Ecto neural progenitor cell (in vitro differentiated cells): ENCODE measurements around the gene SYK.
"Not testable (repeated sequence)": the region's sequence is repeated elsewhere in the genome, so short reads cannot be mapped to it uniquely, and the experiment has no call there.

Experiments used
- DNase-seq: peaks from one replicate; pipeline ENCODE4 v3.0.0-alpha.2; 2018; ENCODE audit warnings: low spot score

Gene SYK

DNA sequence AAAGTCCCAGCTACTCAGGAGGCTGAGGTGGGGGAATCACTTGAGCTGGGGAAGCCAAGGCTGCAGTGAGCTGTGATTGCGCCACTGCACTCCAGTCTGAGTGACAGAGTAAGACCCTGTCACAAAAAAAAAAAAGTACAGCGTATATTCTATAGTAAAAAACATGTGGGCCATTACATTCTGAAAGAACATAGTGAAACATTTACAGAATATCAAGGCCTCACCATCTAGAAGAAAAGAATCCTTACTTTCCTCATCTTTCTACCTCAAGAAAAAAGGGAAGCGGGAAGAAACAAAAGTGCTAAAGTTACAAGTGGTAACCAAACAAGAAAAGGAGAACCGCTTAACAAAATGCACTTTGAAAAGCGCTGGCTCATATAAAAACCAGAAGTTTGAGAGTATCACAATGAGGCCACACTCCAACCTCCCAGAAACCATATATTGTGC lies 5.7 kb upstream of the SYK start:
- no peak for DNase-seq

DNA sequence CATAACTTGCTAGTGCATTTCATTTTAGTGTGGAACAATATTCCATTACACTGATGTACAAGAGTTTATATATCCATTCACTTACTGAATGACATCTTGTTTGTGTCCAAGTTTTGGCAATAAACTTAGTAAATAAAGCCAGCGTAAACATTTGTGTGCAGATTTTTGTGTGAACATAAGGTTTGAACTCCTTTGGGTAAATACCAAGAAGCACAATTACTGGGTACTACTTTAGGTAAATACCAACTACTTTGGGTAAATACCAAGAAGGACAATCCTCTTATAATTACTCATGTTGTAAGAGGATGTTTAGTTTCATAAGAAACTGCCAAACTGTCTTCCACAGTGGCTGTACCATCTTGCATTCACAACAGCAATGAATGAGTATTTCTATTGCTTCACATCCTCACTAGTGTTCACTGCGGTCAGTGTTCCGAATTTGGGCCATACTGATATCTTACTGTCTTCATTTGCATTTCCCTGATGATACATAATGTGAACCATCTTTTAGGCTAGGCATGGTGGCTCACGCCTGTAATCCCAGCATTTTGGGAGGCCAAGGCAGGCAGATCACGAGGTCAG lies 2.3 kb upstream of the SYK start:
- DNase-seq = no peak

DNA sequence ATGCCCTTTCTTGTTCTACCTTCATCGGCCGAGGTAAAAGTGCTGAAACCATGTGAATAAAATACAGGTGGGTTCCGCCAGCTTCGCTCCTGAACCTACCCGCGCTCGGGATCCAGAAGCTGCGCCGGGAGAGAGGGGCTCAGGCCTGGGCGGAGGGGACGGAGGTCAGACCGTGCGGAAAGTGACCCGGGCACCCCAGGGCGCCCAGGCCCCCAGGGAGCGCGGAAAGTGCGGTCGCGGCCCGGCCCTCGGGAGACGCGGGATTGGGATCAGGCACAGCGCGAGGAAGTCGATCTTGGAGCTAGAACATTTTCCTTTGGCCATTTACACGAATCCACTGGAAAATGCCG lies 329 bp downstream of the SYK start:
- DNase-seq = no peak

DNA sequence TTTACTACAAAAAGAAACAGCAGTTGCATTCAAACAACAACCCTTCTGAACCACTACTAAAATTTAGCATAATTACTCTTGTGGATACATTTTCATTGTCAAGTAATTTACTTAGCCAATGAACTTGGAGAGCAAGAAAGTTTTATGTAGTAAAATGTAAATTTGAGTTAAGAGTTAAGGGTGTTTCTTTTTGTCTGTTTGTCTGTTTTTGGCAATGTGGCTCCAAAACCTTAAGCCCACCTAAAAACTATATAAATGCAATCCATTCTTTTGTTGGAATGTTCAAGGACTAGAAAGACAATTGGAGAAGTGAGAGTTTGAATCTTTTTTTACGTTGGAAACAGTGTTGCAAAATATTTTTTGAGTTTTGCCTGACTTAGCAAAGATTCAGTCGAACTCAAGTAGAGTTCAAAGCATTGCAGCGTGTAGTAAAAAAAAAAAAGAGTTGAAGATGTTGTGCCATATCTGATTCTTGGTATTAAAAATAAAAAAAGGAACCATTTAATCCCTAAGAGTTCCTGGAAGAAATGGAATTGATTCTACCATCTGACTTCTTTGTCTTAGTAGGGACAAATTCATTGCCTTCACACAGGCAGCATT lies 867 bp downstream of the SYK start:
- DNase-seq = no peak

DNA sequence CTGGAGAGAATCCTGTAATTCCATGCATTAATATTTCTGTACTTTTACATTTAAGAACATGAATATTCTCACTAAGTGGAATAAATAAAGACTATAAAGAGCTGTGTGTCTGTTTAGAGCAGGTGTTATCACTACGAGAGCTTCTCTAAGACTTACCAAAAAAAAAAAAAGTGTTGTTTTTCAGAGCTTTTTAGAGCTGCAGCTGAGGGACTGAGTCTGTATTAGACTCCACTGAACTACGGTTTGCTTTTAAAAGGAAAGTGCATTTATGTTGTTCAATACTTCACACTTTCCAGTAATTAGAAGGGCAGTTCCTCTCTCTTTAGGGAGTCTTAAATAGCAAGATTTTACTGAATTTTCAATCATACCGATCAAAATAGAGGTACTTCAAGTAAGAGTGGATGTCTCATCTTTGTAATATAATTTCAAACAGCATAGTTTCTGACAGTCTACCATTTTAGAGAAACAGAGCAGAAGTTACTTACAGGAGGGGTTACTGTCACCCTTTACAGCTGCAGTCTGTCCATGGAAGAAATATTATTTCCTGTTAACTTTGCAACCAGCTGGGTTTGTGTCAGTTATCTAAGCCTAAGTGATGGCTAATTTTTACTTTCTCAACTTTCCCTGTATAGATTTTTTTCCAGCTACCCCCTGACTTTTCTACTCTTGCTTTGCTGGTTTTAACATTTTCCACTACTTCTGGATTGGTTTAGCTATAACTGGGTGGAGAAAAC lies 2.4 kb downstream of the SYK start:
- no peak for DNase-seq

DNA sequence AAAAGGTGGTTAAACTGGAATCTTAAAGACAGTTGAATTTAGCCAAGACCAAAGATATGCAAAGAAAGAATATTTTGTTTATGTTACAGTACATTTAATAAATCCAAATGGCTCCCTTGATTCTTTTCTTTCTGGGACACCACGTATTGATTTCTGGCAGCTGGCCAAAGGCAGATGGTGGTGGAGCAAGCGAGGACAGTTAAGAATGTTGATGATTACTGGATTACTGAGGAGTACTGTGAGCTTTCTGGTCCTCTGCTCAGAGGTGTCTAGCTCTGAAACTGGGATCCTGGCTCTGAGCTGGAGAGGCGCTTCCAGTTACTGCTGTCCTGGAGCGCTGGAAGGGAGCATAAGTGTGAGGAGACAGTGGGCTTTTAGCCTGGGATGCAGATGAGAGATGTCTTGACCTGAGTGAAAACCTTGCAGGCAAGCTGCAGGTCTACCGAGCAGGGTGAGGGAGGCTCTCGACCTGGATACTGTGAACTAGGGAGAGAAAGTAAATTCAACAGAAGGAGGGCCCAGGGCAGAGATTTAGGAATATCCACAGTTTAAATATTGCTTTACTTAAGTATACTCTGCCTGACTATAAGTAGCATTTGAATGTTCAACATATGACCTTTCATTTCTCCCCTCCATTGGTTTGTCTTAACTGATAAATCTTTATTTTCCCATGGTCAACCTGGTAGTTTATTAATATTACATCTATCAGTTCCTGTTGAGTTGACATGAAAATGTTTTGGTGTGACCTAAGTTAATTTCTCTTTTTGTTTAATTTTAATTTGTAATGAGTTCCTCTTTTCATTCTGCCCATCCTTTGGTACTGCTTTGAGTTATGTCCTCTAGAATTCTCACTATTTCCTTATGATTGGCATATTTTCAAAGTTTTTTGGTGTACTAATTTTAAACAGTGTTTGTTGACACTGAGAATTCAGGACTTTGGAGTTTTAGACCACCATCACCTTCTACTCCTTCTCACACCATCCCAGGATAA lies 3.7 kb downstream of the SYK start:
- no peak for DNase-seq

DNA sequence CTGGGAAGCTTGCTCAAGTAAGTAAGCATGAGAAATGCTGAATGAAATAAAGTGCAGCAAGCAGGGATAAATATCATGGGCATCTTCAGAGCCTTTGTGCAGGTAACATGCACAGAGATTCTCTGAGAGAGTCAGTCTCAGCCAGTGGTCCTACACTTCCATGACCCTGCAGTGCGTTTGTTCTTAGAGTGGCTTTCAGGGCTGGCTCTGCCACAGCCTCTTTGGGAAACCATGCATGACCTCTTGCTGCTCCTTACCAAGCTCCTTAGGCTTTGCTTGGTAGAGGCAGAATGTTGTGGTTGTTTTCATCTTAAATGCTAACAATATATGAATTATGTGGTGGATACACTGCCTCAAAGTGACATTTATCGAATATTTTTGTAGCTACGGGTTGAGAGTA lies 5.4 kb downstream of the SYK start:
- DNase-seq = no peak

DNA sequence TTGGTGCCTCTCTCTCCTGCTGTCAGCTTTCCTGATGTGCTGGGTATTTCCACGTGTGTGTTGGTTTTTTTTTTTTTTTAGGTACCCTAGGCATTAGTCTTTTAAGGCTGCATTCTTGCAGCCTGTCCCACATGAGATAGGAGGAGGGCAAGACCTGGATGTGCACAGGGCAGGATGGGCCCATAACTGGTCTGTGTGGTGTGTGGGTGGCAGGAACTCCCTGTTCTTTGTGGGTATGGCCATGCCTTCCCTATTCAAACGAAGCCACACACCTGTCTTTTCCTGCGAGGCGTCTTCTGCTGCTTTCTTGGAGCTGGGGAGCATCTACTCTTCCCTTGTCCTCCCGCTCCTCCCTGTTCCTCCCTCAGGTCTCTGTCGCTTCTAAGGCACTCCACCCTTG lies 6.8 kb downstream of the SYK start:
- no peak for DNase-seq

DNA sequence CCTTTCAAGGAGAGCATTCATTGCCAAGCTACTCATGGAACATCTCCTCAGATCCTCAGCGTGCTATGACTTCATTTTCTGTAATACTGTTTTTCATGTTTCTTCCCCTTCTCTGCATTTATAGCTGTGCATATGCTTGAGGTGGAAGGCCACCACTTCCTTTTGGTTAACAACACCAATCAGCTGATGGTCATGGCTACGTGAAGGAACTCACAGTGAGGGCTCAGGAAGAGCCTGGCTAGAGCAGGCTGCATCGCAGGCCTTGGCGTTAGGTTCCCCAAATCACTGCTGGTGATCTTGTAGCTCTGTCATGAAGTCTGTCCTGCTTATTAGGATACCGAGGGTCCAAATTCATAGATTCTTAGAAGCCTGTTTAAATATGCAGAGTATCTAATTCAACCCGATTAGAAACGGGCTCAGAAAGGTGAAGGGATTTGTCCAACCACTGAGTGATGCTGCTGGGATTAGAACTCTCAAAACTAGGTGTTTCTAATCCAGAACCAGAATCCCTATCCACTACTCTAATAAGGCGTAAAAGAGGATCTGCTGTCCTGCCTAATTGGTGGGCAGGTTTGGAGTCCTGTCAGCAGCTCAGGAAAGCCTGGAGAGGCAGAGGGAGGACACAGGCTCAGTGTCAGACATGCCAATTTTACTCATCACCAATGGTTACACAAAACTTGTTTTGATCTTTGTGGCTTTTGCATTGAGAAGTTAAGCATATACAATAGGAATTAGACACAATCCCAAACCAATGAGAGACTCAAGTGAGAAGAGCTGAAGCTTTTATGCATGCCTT lies 7.5 kb downstream of the SYK start:
- DNase-seq = no peak

DNA sequence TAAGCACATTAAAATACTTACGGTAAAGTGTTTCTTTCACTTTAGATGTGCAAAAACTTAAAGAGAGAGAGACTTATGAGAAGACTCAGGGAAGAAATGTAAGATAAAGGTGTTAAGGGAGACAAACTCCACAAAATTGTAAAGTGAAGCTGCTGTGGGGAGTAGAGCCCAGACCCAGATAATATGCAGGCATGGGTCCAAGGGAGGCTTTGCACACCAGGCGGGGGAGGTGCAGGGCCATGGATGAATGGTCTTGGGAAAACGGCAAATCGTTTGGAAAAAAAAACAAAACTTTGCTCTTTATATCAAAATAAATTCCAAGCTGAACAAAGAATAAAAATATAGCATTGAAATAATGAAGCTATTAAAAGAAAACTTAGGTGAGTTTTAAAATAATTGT lies 9.1 kb downstream of the SYK start:
- DNase-seq = no peak

DNA sequence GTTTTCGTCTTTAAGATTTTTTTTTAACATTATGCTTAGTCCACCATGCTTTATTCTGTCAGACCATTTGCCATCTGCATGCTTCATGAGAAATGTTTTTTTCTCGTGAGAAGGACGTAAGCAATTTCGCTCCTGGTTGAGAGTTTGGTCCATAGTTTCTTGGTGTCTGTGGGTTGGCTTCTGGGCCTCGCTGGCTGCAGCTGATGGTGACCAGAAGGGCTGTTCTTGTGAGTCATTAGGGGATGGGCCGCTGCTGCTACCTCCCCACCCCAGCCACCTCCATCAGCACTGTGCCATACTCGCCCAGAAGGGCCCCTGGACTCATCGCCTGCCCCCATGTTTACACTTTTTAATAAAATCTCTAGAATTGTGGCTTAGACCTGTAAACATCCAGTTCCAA lies 11.4 kb downstream of the SYK start:
- DNase-seq = no peak

DNA sequence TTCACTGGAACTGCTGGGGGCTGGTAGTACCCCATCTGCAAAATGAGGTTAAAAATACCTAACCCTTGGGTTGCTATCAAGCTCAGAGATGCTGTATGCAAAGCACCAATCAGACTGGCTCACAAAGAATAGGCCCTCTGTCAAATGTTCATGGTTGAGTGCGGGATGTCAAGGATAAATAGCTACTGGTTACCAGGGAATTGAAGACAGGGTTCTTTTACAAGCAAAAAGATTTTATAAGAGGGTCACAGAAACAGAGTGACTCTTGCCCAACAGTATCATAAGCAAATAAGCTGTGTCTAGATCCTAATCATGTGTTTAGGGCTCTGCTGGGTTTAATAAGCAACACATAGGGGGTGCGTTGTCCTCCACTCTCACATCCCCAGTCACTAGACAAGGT lies 11.9 kb downstream of the SYK start:
- no peak for DNase-seq

DNA sequence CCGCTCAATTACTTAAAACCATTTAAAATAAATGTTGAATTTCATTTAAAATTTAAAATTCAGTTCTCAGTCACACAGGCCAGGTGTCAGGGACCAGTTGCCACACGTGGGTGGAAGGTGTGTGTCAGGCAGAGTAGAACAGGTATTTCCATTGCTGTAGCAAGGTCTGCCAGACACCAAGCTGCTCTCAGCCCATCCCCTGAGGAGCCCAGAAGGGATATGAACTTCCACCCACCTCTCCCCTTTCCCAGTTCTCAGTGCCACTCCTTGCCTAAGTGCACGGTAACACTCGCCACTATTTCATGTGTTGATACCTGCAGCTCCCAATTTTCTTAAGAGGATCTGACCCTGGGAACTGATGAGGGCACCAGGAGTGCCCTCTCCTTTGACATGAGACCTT lies 12.7 kb downstream of the SYK start:
- no peak for DNase-seq

DNA sequence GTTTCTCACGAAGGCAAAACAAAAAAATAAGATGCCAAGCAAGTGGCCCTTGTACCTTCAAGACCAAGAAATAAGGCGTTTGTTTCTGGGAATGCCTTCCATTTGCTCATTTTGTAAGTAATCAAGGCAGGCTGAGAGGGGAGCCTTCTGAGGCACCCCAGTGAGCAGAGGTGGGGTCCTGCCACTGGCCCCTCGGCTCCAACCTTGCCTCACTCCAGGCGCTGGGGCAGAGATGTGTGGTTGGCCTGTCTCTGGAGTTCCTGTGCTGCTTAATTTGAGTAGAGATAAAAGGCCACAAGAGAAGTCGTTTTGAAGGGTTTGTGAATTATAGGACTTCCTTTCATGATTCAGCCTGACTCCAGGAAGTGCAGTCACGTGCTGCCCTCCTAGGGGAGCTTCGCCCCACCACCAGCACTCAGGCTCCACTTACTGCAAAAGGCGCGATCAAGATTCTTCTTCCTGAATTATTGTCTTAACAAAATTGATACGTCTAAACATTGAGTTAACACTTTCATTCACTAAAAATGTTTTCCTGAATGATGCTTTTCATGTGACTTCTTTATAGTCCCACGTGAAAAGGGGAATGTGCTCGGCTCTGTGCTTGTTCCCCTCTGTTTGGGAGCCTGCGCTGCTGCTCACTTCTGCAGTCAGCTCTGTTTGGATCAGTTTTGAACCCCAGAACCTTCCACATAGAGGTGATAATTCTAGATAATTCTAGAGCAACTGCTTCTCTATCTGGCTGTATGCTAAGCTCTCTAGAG lies 13.7 kb downstream of the SYK start:
- no peak for DNase-seq

DNA sequence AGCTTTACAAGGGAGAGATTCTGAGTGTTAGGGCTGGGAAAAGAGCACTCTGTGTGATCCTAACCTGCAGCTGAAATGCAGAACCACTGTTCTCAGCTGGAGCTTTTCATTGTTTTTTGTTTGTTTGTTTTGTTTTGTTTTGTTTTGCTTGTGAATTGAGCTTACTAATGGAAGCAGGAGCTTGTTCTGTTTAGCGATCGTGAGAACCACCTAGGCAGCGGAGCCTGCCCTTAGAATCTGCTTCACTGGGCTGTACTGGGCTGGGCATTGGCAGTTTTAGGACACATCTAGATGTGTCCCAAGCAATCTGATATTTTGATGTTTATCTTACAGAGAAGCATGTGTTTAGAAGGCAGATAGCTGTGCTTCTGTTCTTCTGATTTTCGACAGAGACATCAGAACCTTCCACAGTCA lies 14.3 kb downstream of the SYK start:
- DNase-seq = no peak

DNA sequence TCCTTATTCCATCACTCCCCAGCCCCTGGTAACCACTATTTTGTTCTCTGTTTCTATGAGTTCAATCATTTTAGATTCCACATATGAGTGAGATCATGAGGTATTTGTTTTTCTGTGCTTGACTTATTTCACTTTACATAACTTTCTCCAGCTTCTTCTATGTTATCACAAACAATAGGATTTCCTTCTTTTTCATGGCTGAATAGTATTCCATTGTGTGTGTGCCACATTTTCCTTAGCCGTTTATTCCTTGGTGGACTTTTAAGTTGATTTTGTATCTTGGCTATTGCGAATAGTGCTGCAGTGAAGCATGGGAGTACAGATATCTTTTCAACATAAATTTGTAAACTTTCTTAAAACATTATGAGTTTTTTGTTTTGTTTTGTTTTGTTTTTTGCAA lies 15.1 kb downstream of the SYK start:
- no peak for DNase-seq

DNA sequence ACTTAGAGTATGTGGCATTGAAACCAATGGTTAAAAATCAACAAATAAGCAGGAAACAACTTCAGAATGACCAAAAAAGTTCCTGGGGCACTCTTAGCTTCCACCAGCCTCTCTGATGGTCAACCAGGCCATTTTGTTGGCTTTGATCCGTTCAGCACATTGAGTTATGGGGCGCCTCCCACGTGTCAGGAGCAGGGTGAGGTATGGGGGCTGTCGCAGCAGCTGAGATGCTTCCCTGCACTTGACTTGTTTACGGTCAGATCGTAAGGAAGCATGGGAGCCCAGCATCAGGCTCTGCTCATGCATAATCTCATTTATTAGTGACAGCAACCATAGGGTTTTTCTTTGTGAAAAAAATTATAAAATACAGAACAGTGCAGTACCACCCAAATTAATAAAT lies 16.7 kb downstream of the SYK start:
- no peak for DNase-seq

DNA sequence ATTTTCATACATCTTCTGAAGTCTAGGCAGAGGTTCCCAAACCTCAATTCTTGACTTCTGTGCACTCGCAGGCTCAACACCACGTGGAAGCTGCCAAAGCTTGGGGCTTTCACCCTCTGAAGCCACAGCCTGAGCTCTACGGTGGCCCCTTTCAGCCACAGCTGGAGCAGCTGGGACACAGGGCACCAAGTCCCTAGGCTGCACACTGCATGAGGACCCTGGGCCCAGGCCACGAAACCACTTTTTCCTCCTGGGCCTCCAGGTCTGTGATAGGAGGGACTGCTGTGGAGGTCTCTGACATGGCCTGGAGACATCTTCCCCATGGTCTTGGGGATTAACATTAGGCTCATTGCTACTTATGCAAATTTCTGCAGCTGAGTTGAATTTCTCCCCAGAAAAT lies 18.8 kb downstream of the SYK start:
- DNase-seq = not testable (repeated sequence)

DNA sequence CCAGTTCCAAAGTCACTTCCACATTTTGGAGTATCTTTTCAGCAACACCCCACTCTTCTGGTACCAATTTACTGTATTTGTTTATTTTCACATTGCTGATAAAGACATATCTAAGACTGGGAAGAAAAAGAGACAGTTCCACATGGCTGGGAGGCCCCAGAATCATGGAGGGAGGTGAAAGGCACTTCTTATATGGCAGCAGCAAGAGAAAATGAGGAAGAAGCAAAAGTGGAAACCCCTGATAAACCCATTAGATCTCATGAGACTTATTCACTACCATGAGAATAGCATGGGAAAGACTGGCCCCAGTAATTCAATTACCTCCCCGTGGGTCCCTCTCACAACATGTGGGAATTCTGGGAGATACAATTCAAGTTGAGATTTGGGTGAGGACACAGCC lies 19.6 kb downstream of the SYK start:
- not testable (repeated sequence) for DNase-seq

DNA sequence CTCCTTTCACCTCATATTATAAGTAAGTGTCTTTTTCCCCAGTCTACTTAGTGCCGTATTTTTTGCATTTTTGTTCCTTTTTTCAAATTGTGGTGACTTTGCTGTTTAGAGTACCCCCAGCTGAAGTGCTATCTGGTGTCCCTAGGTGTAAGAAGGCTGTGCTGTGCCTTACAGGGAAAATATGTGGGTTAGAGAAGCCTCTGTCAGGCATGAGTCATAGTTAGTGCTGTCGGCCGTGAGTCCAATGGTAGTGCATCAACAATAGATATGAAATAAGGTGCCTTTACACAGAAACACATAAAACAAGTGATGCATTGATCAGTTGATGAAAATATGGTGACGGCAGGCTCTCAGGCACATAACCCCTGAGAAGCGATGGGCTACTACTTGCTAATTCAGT lies 20.1 kb downstream of the SYK start:
- no peak for DNase-seq

DNA sequence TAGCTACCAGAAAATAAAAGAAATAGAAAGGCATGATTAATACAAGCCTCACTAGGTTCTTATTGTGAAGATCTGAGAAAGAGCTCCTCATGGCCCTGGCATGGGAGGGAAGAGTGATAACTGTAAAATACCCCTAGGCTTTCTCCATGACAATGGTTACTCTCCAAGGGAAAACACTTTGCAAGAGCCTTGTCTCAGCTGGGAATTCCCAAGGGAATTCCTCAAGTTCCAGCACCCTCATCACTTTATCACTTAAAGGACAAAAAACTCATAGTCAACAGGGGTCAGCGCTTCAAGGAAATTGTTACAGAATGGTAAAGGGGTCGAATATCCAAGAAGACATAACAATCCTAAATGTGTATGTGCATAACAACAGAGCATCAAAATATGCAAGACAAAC lies 21.2 kb downstream of the SYK start:
- DNase-seq = no peak
